ENCODE results near the gene AQR.

Gene AQR

DNA sequence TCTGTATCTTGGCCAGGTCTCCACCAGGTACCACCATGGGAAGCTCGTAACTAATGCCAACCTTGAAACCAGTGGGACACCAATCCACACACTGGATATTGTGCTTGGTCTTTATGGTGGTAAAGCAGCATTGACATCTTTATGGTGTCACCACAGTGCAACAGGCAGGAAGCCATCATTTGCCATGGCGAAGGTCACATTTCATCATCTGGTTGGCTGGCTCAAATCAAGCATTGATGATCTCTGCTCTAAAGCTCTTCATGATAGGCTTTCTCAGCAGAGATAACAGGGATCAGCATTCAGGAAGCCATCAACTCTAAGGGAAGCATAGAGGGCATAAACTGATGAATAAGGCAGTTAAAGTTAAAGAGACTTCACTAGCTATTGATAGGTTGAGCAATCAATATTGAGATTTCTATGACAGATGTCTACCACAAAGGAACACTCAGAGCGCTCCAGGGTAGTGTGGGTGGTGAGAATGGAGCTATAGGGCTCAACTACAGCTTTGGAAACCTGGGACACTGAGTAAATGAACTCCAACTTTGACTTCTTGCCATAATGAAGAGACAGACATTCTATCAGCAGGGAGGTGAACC is 120.1 kb downstream of the AQR start:
- H3K36me3 ChIP-seq = peaks cover 8 to 30% (median 18%) of the 10 kb centered on the region in 11 experiments; a peak in 19 of 22 replicates
- no peak overlapping the region for H3K9ac ChIP-seq
- H3K4me2 ChIP-seq = no peak overlapping the region
- peaks cover 0 to 13% (median 5%) of the 10 kb centered on the region in 11 experiments; a peak in 4 of 22 replicates for H3K9me3 ChIP-seq (replicated peaks in 1 of 11)
- no peak overlapping the region for H3K27ac ChIP-seq
- no peaks in the 10 kb centered on the region for H3K27me3 ChIP-seq
- H3K4me1 ChIP-seq = no peaks in the 10 kb centered on the region
- no peaks in the 10 kb centered on the region for H4K20me1 ChIP-seq
- TF ChIP-seq Cebpa-rat (IDR thresholded peaks at IDR 0.05) = no peak
- no peak overlapping the region for H3K4me3 ChIP-seq

DNA sequence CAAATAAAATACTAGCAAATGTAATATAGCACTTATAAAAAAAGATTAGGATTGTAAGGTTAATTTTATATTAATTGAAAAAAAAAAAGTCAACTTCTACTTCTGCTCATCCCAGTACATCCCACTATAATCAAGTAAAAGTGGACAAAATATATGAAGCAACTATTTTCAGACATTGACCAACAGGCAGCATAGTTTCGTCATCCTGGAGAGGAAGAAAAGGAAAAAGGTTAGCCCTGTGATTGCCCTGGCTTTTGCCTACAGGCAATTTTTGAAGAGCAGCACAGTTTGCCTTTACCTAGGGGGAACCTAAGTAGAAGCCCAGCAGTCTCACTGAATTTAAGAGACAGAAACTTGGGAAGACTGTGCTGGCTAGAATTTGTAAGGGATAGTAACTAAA is 121.9 kb downstream of the AQR start:
- no peaks in the 10 kb centered on the region for H3K27me3 ChIP-seq
- H3K36me3 ChIP-seq = peaks cover 0 to 20% (median 6%) of the 10 kb centered on the region in 11 experiments; a peak in 10 of 22 replicates
- H3K9me3 ChIP-seq (replicated peaks in 1 of 11) = peaks cover 0 to 13% (median 5%) of the 10 kb centered on the region in 11 experiments; a peak in 4 of 22 replicates
- no peak for TF ChIP-seq Cebpa-rat (IDR thresholded peaks at IDR 0.05)
- no peaks in the 10 kb centered on the region for H4K20me1 ChIP-seq
- no peak overlapping the region for H3K4me2 ChIP-seq
- H3K27ac ChIP-seq = no peak overlapping the region
- H3K4me1 ChIP-seq = no peaks in the 10 kb centered on the region
- no peak overlapping the region for H3K9ac ChIP-seq
- no peak overlapping the region for H3K4me3 ChIP-seq

DNA sequence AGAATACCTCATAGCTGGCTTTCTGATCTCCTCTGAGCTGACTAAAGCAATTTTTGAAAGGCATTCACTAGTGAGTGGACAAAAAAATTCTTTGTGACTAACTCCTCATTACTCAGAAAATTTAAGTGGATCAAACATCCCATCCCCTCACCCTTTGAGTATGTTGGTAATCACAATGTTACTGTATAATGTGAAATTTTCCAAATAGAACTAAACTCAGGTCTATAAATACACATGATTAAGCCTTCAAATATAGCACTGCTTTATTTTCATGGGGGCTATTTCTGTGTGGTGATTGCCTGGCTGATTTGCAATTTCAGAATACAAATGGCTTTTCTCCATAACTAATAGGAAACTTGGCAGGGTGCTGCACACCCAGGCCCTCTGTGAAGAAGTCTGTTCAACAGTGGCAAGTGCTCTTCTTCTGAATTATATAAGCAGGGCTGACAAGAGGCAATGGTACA is 128.2 kb downstream of the AQR start:
- no peak overlapping the region for H3K4me2 ChIP-seq
- no peak overlapping the region for H3K27ac ChIP-seq
- H3K36me3 ChIP-seq = no peaks in the 10 kb centered on the region
- H3K4me1 ChIP-seq = peaks cover 0 to 6% (median 2%) of the 10 kb centered on the region in 10 experiments; a peak in 4 of 20 replicates
- H3K4me3 ChIP-seq = no peak overlapping the region
- H3K9ac ChIP-seq = no peak overlapping the region
- no peaks in the 10 kb centered on the region for H3K27me3 ChIP-seq
- no peaks in the 10 kb centered on the region for H4K20me1 ChIP-seq
- H3K9me3 ChIP-seq (replicated peaks in 1 of 11) = no peaks in the 10 kb centered on the region
- no peak for TF ChIP-seq Cebpa-rat (IDR thresholded peaks at IDR 0.05)

DNA sequence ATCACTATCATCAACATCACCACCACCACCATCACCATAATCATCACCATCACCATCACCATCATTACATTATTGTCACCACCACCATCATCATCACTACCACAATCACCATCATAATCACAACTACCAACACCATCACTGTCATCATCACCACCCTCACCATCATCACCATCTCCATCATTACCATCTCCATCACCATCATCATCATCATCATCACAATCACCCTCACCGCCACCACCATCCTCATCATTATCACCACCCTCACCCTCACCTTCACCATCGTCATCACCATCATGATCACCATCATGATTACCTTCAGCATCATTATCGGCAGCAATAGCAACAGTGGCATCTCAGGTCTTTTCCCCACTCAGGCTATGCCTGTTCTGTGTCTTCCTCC is 131.3 kb downstream of the AQR start:
- Histone ChIP-seq H3K27ac (no peak overlapping the region), H3K4me2 (no peak overlapping the region), H3K36me3 (no peaks in the 10 kb centered on the region), H3K9ac (no peak overlapping the region), H3K4me3 (no peak overlapping the region), H3K4me1 (peaks cover 0 to 6% (median 2%) of the 10 kb centered on the region in 10 experiments; a peak in 4 of 20 replicates), H4K20me1 (no peaks in the 10 kb centered on the region), H3K27me3 (no peaks in the 10 kb centered on the region), H3K9me3 (replicated peaks in 1 of 11) (peaks cover 0 to 14% (median 4%) of the 10 kb centered on the region in 11 experiments; a peak in 6 of 22 replicates)
- TF ChIP-seq Cebpa-rat (IDR thresholded peaks at IDR 0.05) = no peak

DNA sequence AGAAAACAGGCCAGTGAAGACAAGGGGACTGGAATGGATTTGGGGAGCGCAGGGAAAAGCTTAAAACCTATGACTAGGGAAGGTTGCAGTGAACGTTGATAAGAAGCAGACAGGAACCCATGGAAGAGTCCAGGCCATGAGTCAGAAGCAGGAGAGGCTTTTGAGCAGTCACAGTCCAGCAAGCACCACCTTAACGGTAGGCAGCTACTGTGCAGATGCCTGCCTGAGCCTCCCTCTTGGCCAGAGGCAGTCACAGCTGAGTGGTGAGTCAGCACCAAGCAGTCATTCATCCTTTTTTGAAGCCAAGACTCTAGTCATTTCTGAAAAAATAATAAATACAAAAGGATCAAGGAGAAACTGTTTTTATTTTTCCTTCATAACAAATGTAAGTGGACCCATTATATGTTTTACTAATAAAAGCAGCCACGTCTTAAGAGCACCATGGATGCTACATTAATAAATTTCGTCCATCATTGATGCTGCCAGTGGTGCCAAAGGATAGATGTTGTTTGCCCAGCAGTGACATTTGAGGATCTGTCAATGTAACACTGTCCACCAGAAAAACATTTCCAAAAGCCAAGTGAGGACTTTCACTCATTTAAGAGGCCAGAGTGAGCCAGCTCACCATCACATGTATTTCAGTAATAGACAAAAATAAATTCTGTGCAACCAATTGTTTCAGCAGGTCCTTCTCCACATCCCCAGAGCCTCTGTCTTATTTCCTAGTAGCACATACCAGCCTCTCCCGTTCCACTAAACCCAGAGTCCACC is 132.1 kb downstream of the AQR start:
- Histone ChIP-seq H3K36me3 (no peaks in the 10 kb centered on the region), H4K20me1 (no peaks in the 10 kb centered on the region), H3K4me3 (no peak overlapping the region), H3K9ac (no peak overlapping the region), H3K27ac (no peak overlapping the region), H3K4me2 (peak overlapping the region in 1 of 11 experiments; percentile 16; a peak in 3 of 22 replicates), H3K4me1 (peaks cover 0 to 6% (median 2%) of the 10 kb centered on the region in 10 experiments; a peak in 4 of 20 replicates), H3K9me3 (replicated peaks in 1 of 11) (peaks cover 0 to 18% (median 4%) of the 10 kb centered on the region in 11 experiments; a peak in 6 of 22 replicates), H3K27me3 (no peaks in the 10 kb centered on the region)
- TF ChIP-seq Cebpa-rat (IDR thresholded peaks at IDR 0.05) = no peak

DNA sequence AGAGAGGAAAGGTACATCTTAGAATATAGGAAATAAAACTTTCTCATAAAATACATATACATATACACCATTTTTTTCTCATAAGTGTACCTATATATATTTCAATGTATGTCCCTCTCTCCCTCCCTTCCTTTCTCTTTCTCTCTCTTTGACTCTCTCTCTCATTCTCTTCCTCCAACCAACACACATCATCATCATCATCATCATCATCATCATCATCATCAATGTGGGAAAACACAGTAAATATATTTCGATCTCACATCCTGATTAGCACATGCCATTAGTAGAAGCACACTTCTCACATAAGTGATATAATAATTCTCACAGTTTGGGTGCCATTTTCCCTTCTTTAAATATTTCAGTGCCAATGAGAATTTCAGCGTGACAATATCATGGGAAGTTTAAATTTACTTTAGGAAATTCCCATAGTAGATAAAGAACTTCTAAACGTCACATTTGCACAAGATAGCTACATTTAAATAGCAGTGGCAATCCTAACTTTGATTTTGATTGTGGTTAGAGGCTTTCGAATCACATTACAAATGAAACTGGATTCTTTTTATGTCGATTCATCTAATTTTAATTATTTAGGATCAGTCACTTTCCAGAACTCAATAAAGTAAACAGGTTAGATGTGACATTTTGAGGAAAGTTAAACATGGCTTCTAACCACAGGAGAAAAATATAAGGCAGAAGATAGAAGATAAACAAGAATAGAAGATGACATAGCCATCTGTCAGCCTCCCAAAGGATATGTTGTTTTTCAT is 141.2 kb downstream of the AQR start:
- Histone ChIP-seq H3K9me3 (replicated peaks in 1 of 11) (0 out of 22 replicates have a peak, but pooled peaks cover 0 to 5% (median 0%) of the 10 kb centered on the region in 11 experiments), H4K20me1 (no peaks in the 10 kb centered on the region), H3K9ac (no peak overlapping the region), H3K27me3 (no peaks in the 10 kb centered on the region), H3K4me1 (peaks cover 0 to 15% (median 8%) of the 10 kb centered on the region in 10 experiments; a peak in 13 of 20 replicates), H3K36me3 (no peaks in the 10 kb centered on the region), H3K4me3 (no peak overlapping the region), H3K27ac (peak overlapping the region in 1 of 11 experiments; percentile 44; a peak in 1 of 22 replicates), H3K4me2 (peak overlapping the region in 7 of 11 experiments; percentile 4 to 41 (median 28); a peak in 12 of 22 replicates)
- TF ChIP-seq Cebpa-rat (IDR thresholded peaks at IDR 0.05) = no peak

DNA sequence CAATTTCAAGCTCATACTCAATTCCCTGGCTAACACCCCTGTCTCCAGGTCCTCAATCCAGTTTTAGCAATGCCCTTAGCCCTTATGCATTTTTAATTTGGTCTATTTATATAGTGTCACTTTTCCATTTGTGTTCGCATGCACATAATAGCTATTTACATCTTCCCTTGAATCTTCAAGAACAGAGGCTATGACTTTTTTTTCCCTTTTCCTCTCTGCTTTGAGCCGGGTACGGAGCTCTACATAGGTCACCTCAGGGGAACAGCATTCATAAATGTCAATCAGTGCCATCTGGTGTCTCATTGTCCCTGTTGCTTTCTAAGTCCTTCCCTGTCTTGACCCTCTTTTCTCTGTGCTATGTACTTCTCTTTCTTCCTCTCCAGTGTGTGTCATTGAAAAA is 147.7 kb downstream of the AQR start:
- H3K4me2 ChIP-seq = no peak overlapping the region
- H3K4me3 ChIP-seq = no peak overlapping the region
- no peak overlapping the region for H3K9ac ChIP-seq
- TF ChIP-seq Cebpa-rat (IDR thresholded peaks at IDR 0.05) = no peak
- H3K27me3 ChIP-seq = no peaks in the 10 kb centered on the region
- no peak overlapping the region for H3K27ac ChIP-seq
- H3K4me1 ChIP-seq = no peaks in the 10 kb centered on the region
- H3K36me3 ChIP-seq = no peaks in the 10 kb centered on the region
- no peaks in the 10 kb centered on the region for H4K20me1 ChIP-seq
- no peaks in the 10 kb centered on the region for H3K9me3 ChIP-seq (replicated peaks in 1 of 11)

DNA sequence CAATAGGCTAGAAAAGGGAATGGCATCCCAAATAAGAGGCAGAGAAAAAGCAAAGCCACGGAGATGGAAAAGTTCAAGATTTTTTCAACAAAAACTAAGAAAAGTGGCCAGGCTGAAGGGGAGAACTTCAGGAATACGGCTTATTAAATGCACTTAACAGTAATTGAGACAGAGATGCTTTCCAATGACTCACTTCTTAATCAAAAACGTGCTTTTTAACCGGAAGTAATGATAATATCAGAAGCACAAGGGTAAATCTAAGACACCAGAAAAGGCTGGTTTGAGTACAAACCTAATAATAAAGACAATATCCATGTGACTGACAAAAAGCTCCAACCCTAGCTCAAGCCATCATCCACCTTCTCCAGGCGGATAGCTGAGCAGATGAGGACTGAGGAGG is 149.4 kb downstream of the AQR start:
- no peak for TF ChIP-seq Cebpa-rat (IDR thresholded peaks at IDR 0.05)
- H3K4me1 ChIP-seq = no peaks in the 10 kb centered on the region
- H3K4me3 ChIP-seq = no peak overlapping the region

DNA sequence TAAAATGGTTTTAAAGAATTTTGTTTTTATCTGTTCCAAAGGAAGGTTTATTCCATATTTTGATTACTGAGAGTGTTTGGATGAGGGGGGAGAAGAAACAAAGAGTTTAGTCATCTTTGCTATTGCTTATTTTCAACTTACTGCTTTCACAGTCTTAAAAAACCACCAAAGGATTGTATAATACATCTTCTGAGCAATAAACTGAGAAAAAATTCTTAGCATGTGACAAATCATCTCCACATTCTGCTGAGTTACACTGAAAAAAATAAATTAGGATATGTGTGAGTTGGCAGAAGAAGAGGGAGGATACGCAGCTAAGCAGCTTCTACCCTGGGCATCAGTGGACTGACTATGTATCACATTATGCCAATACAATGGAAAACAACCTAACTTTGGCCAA is 151.0 kb downstream of the AQR start:
- no peak overlapping the region for H3K4me2 ChIP-seq
- H3K4me1 ChIP-seq = no peaks in the 10 kb centered on the region
- H4K20me1 ChIP-seq = no peaks in the 10 kb centered on the region
- H3K27me3 ChIP-seq = no peaks in the 10 kb centered on the region
- no peaks in the 10 kb centered on the region for H3K36me3 ChIP-seq
- no peak for TF ChIP-seq Cebpa-rat (IDR thresholded peaks at IDR 0.05)
- no peak overlapping the region for H3K27ac ChIP-seq
- no peaks in the 10 kb centered on the region for H3K9me3 ChIP-seq (replicated peaks in 1 of 11)
- no peak overlapping the region for H3K9ac ChIP-seq
- H3K4me3 ChIP-seq = no peak overlapping the region

More for the DNA sequence above, 149.4 kb downstream of the AQR start:
- no peaks in the 10 kb centered on the region for H3K36me3 ChIP-seq
- no peak overlapping the region for H3K27ac ChIP-seq
- H3K9ac ChIP-seq = no peak overlapping the region
- H3K27me3 ChIP-seq = no peaks in the 10 kb centered on the region
- H3K9me3 ChIP-seq (replicated peaks in 1 of 11) = no peaks in the 10 kb centered on the region
- H4K20me1 ChIP-seq = no peaks in the 10 kb centered on the region
- no peak overlapping the region for H3K4me2 ChIP-seq
